GM12878 (cell line): ENCODE measurements around the gene PARPBP. TPM values are rescaled to one million over a fixed set of nuclear protein-coding genes. Genes with fewer than 3 reads are reported as not detected.
A peak's percentile ranks its signal among the peaks of the same experiment; 100 is the strongest.

Source experiments
- ATAC-seq: fragments of 200-7000 bp; cut with Tn5 transposase; 3 replicates; pipeline ENCODE4 v1.9.1; 2020; ENCODE audit warnings: mild to moderate bottlenecking, moderate library complexity
- BruUV-seq: library from RNA; stranded (reverse); fragments of 400-500 nt; replicated peaks from 2 replicates; lab custom pipeline; 2021; lab: Mats Ljungman, UMichigan
- CTCF ChIA-PET: fragments of 300-600 bp; sonication (Branson Sonifier 250); formaldehyde crosslinking; extraction: SDS; loops from one replicate; lab custom pipeline; 2021; ENCODE audit warnings: inconsistent platforms; lab: Yijun Ruan, JAX
- POLR2A ChIA-PET: fragments of 350-600 bp; formaldehyde crosslinking; extraction: SDS; loops from one replicate; lab custom pipeline; 2021; ENCODE audit warnings: inconsistent platforms; lab: Charles Lee
- RAD21 ChIA-PET: fragments of 300-600 bp; sonication (Branson Sonifier 250); formaldehyde crosslinking; loops from one replicate; lab custom pipeline; 2023; ENCODE audit warnings: antibody characterized with exemption; ENCODE audit not compliant: unreplicated experiment; lab: Charles Lee
- SMC1A ChIA-PET: fragments of 300-600 bp; sonication (Branson Sonifier 250); formaldehyde crosslinking; loops from one replicate; lab custom pipeline; 2023; ENCODE audit not compliant: unreplicated experiment, uncharacterized antibody; lab: Charles Lee
- DNase-seq: peaks from one replicate; pipeline ENCODE4 v3.0.0-alpha.2; 2011; ENCODE audit warnings: low read depth, low spot score
- FAIRE-seq: peaks from 3 replicates; lab custom pipeline; 2011; peaks lifted over from hg19 to GRCh38; lab: Jason Lieb, UNC
- H2AFZ ChIP-seq: 2 replicates; pipeline ENCODE4 v1.6.0; 2011; ENCODE audit warnings: low read depth, low read length, control low read depth; ENCODE audit not compliant: control insufficient read depth
- H3K27ac ChIP-seq: 2 replicates; pipeline ENCODE4 v1.5.1; 2011; ENCODE audit warnings: control low read depth; ENCODE audit not compliant: control insufficient read depth, insufficient read depth
- H3K27me3 ChIP-seq, 2 experiments: replicated peaks in 1 of 2; 2 replicates each; pipeline versions ENCODE4 v1.6.0 to v1.6.1; 2011; ENCODE audit warnings: low read length in 1 of 2; ENCODE audit not compliant: control insufficient read depth in 2 of 2, insufficient read depth in 2 of 2
- H3K36me3 ChIP-seq, 2 experiments: 2 replicates each; pipeline ENCODE4 v1.5.1; 2011; ENCODE audit warnings: low read length in 1 of 2; ENCODE audit not compliant: control insufficient read depth in 2 of 2, insufficient read depth in 2 of 2
- H3K4me1 ChIP-seq: 2 replicates; pipeline ENCODE4 v1.6.1; 2011; ENCODE audit warnings: mild to moderate bottlenecking, low read length, moderate library complexity, mixed read lengths; ENCODE audit not compliant: control insufficient read depth, insufficient read depth
- H3K4me2 ChIP-seq: 2 replicates; pipeline ENCODE4 v1.6.0; 2011; ENCODE audit warnings: control low read depth; ENCODE audit not compliant: control insufficient read depth, insufficient read depth
- H3K4me3 ChIP-seq: fragments of 200-600 bp; sonication (generic); 2 replicates; pipeline ENCODE4 v1.5.1; 2016
- H3K79me2 ChIP-seq: 2 replicates; pipeline ENCODE4 v1.6.0; 2011; ENCODE audit warnings: low read length; ENCODE audit not compliant: control insufficient read depth, insufficient read depth
- H3K9ac ChIP-seq: 2 replicates; pipeline ENCODE4 v1.8.0; 2011; ENCODE audit warnings: low read length, control low read depth, mixed read lengths; ENCODE audit not compliant: control insufficient read depth, insufficient read depth
- H3K9me3 ChIP-seq: replicated peaks from 3 replicates; pipeline ENCODE4 v1.5.1; 2011; ENCODE audit warnings: mild to moderate bottlenecking, low read length; ENCODE audit not compliant: control insufficient read depth, insufficient read depth
- H4K20me1 ChIP-seq: 2 replicates; pipeline ENCODE4 v1.6.0; 2011; ENCODE audit not compliant: control insufficient read depth, insufficient read depth
- BACH1 ChIP-seq: fragments of 450-650 bp; IDR thresholded peaks from 2 replicates; pipeline ENCODE4 v1.6.1; 2017; ENCODE audit warnings: mild to moderate bottlenecking, borderline replicate concordance
- KLF5 ChIP-seq: fragments of 450-650 bp; IDR thresholded peaks from 2 replicates; pipeline ENCODE4 v1.6.1; 2014; ENCODE audit warnings: mild to moderate bottlenecking; ENCODE audit not compliant: partially characterized antibody
- RUNX3 ChIP-seq: IDR thresholded peaks from 2 replicates; pipeline ENCODE4 v1.6.1; 2012; ENCODE audit warnings: low read length, inconsistent platforms
- WGBS: methylation state at CpG from one replicate; pipeline ENCODE4 v1.1.6; 2016; ENCODE audit warnings: low lambda C conversion rate; ENCODE audit not compliant: insufficient replicate concordance, insufficient coverage; ENCODE audit errors: missing lambda C conversion rate; 5-methylcytosine and 5-hydroxymethylcytosine counted together
- in situ Hi-C: fragments of 300-500 bp; cut with MboI; formaldehyde crosslinking; loops from 9 replicates; pipeline ENCODE4 v1.14.3; 2018; ENCODE audit warnings: mixed read lengths
- intact Hi-C: fragments of 100-400 bp; cut with micrococcal nuclease; formaldehyde crosslinking; loops from one replicate; pipeline ENCODE4 v1.14.2; 2022; ENCODE audit not compliant: unreplicated experiment
- polyA plus RNA-seq, 11 experiments: library from polyadenylated mRNA; depleted of rRNA in 4 of 11; unstranded in 6 of 11; stranded (reverse) in 5 of 11; fragments of >200 nt; fragmentation: Nextera tagmentation in 4 of 11; fragmentation: Illumina TruSeq in 1 of 11; extraction: Ambion mirVana in 4 of 11; extraction: Trizol in 1 of 11; gene quantifications; 1 replicate in 1 of 11; 2 replicates in 10 of 11; pipeline versions ENCODE4 v1.2.1 to v1.2.3, GENCODE V29; 2011 to 2016; ENCODE audit warnings: inconsistent platforms in 2 of 11, missing spikeins in 2 of 11, low read depth in 1 of 11
- total RNA-seq, 4 experiments: library from RNA; depleted of rRNA in 3 of 4; stranded (reverse); fragments of >200 nt in 3 of 4; fragmentation: Illumina TruSeq in 1 of 4; extraction: Trizol in 1 of 4; gene quantifications; 2 replicates each; pipeline versions ENCODE4 v1.2.1 to v1.2.3, GENCODE V29; 2013 to 2021
- TF ChIP-seq, protein P1 (sequence below): fragments of 450-650 bp; IDR thresholded peaks from 2 replicates; pipeline ENCODE4 v1.6.1; 2017; ENCODE audit warnings: mild to moderate bottlenecking, moderate library complexity

The PARPBP gene
- total and polyA plus RNA-seq, 10 of the 15 experiments (the other 5 are each of a cell fraction or from before 2014, with no cell fraction given) = 20.3 to 57.7 (median 32.4) TPM

DNA sequence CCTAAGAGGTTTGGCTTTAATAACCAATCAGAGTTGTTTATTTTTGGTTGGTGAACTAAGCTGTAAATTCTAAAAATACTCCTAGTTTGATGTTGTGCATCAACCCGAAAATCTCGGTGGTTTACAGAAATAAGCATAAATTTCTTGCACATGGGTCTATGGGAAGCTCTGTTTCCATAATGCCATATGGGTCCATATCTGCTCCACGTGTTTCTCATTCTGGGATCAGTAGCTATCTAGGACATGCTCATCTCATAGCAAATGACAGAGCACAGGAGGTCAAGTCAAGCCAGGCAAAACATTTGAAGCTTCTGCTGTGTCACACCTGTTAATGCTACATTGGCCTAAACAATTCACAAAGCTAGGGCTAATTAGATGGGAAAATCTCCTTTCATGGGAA is 23.1 kb upstream of the PARPBP start:
- peak; percentile 17; the same call in 1 of the 2 replicates for TF ChIP-seq RUNX3
- TF ChIP-seq, protein P1, sequence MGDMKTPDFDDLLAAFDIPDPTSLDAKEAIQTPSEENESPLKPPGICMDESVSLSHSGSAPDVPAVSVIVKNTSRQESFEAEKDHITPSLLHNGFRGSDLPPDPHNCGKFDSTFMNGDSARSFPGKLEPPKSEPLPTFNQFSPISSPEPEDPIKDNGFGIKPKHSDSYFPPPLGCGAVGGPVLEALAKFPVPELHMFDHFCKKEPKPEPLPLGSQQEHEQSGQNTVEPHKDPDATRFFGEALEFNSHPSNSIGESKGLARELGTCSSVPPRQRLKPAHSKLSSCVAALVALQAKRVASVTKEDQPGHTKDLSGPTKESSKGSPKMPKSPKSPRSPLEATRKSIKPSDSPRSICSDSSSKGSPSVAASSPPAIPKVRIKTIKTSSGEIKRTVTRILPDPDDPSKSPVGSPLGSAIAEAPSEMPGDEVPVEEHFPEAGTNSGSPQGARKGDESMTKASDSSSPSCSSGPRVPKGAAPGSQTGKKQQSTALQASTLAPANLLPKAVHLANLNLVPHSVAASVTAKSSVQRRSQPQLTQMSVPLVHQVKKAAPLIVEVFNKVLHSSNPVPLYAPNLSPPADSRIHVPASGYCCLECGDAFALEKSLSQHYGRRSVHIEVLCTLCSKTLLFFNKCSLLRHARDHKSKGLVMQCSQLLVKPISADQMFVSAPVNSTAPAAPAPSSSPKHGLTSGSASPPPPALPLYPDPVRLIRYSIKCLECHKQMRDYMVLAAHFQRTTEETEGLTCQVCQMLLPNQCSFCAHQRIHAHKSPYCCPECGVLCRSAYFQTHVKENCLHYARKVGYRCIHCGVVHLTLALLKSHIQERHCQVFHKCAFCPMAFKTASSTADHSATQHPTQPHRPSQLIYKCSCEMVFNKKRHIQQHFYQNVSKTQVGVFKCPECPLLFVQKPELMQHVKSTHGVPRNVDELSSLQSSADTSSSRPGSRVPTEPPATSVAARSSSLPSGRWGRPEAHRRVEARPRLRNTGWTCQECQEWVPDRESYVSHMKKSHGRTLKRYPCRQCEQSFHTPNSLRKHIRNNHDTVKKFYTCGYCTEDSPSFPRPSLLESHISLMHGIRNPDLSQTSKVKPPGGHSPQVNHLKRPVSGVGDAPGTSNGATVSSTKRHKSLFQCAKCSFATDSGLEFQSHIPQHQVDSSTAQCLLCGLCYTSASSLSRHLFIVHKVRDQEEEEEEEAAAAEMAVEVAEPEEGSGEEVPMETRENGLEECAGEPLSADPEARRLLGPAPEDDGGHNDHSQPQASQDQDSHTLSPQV = no peak
- TF ChIP-seq KLF5 = no peak
- no peak for TF ChIP-seq BACH1

More for the DNA sequence above, 23.1 kb upstream of the PARPBP start:
- Histone ChIP-seq H3K4me3 (no peak overlapping the region), H3K4me1 (peaks cover 10% of the 10 kb centered on the region), H3K36me3 (no peaks in the 10 kb centered on the region; a peak in 3 of 4 replicates), H2AFZ (no peak overlapping the region), H3K27me3 (no peaks in the 10 kb centered on the region), H3K79me2 (no peaks in the 10 kb centered on the region), H3K9me3 (no peaks in the 10 kb centered on the region), H3K4me2 (0 out of 2 replicates have a peak overlapping the region, but pooled peaks have one; percentile 17), H3K27ac (no peak overlapping the region), H3K9ac (no peak overlapping the region), H4K20me1 (no peaks in the 10 kb centered on the region)
- ATAC-seq (no peak; the same call in 2 of the 3 replicates), FAIRE-seq (peak; percentile 66), DNase-seq (no peak)
- ChIA-PET RAD21 (interaction anchor here (1.3 to 3.6 kb wide), 5 partner anchors 72 to 714 kb away, joined by 5 to 26 read pairs (median 6); no protein-coding TSS in a partner anchor), SMC1A (interaction anchor here (0.5 to 5.1 kb wide), 19 partner anchors 15 to 1451 kb away, joined by 3 to 32 read pairs (median 4); no protein-coding TSS in a partner anchor), CTCF (interaction anchor here (0.8 to 6.2 kb wide), 18 partner anchors 15 to 782 kb away, joined by 3 to 54 read pairs (median 4); no protein-coding TSS in a partner anchor), POLR2A (interaction anchor here (0.5 to 2.0 kb wide), 5 partner anchors 13 to 55 kb away, joined by 3 to 9 read pairs (median 5); partner anchors contain the start of genes NUP37 and PARPBP)
- WGBS = 67% methylated on average over 3 of the region's 3 CpGs
- no TSS peak for BruUV-seq
- intact Hi-C loops (loop anchor here (5.0 to 10.0 kb wide), 3 partner anchors 385 to 718 kb away; partner anchors contain the start of gene IGF1), in situ Hi-C loops (loop anchor here (10.0 kb wide), 1 partner anchor 648 kb away; no protein-coding TSS in a partner anchor)
